ENCODE data around the gene NADSYN1.

Gene NADSYN1

GRCh38 chr11:71491531-71491930 is 38.5 kb downstream of the NADSYN1 start:
- Histone ChIP-seq H3K9me3 (no peaks in the 10 kb centered on the region), H3K4me1 (peaks cover 8% of the 10 kb centered on the region; the same call in 1 of the 2 replicates), H3K27me3 (no peaks in the 10 kb centered on the region), H3K36me3 (no peaks in the 10 kb centered on the region), H3K4me3 (ENCODE audit: low read depth, low read length) (no peak overlapping the region)
- TF ChIP-seq CTCF (IDR thresholded peaks at IDR 0.05; ENCODE audit: low read depth, low read length): no peak
- no peak for DNase-seq

- no peaks in the 10 kb centered on the region for H3K9me3 ChIP-seq
- no peak for TF ChIP-seq CTCF (IDR thresholded peaks at IDR 0.05; ENCODE audit: low read depth, low read length)
- no peaks in the 10 kb centered on the region for H3K27me3 ChIP-seq
- no peak for DNase-seq
- H3K36me3 ChIP-seq: no peaks in the 10 kb centered on the region
- H3K4me1 ChIP-seq: peaks cover 8% of the 10 kb centered on the region; the same call in 1 of the 2 replicates
- no peak overlapping the region for H3K4me3 ChIP-seq (ENCODE audit: low read depth, low read length)
Observed at GRCh38 chr11:71491940-71492339, 38.9 kb downstream of the NADSYN1 start.

GRCh38 chr11:71495286-71496230 is 42.6 kb downstream of the NADSYN1 start:
- no peaks in the 10 kb centered on the region; the same call in 1 of the 2 replicates for H3K36me3 ChIP-seq
- no peak for DNase-seq

GRCh38 chr11:71496421-71496820 is 43.4 kb downstream of the NADSYN1 start:
- H3K36me3 ChIP-seq: no peaks in the 10 kb centered on the region; the same call in 1 of the 2 replicates
- H3K4me1 ChIP-seq: peaks cover 16% of the 10 kb centered on the region

More at GRCh38 chr11:71495286-71496230, 42.6 kb downstream of the NADSYN1 start:
- no peak for TF ChIP-seq CTCF (IDR thresholded peaks at IDR 0.05; ENCODE audit: low read depth, low read length)
- H3K4me3 ChIP-seq (ENCODE audit: low read depth, low read length): no peak overlapping the region
- no peaks in the 10 kb centered on the region for H3K27me3 ChIP-seq
- peaks cover 14% of the 10 kb centered on the region for H3K4me1 ChIP-seq
- H3K9me3 ChIP-seq: no peaks in the 10 kb centered on the region

GRCh38 chr11:71498091-71498490 is 45.1 kb downstream of the NADSYN1 start:
- TF ChIP-seq CTCF (IDR thresholded peaks at IDR 0.05; ENCODE audit: low read depth, low read length): no peak
- Histone ChIP-seq H3K4me3 (ENCODE audit: low read depth, low read length) (no peak overlapping the region), H3K4me1 (peaks cover 16% of the 10 kb centered on the region), H3K27me3 (no peaks in the 10 kb centered on the region), H3K36me3 (no peaks in the 10 kb centered on the region; the same call in 1 of the 2 replicates), H3K9me3 (no peaks in the 10 kb centered on the region)
- DNase-seq: no peak

More at GRCh38 chr11:71496421-71496820, 43.4 kb downstream of the NADSYN1 start:
- H3K4me3 ChIP-seq (ENCODE audit: low read depth, low read length): no peak overlapping the region
- DNase-seq: no peak
- H3K9me3 ChIP-seq: no peaks in the 10 kb centered on the region
- H3K27me3 ChIP-seq: no peaks in the 10 kb centered on the region
- no peak for TF ChIP-seq CTCF (IDR thresholded peaks at IDR 0.05; ENCODE audit: low read depth, low read length)

GRCh38 chr11:71499125-71499524 is 46.1 kb downstream of the NADSYN1 start:
- H3K4me3 ChIP-seq (ENCODE audit: low read depth, low read length): peak overlapping the region; percentile 17; the same call in 1 of the 2 replicates
- no peaks in the 10 kb centered on the region for H3K27me3 ChIP-seq
- no peak for TF ChIP-seq CTCF (IDR thresholded peaks at IDR 0.05; ENCODE audit: low read depth, low read length)
- DNase-seq: peak; percentile 73
- H3K36me3 ChIP-seq: no peaks in the 10 kb centered on the region; the same call in 1 of the 2 replicates
- H3K4me1 ChIP-seq: peaks cover 20% of the 10 kb centered on the region
- H3K9me3 ChIP-seq: no peaks in the 10 kb centered on the region

Measured in BE2C (cell line).